Dedifferentiated amniotic fluid mesenchymal stem cell (primary cell): ENCODE results near the gene PLEKHN1.

Source experiments
- DNase-seq: peaks from one replicate; pipeline ENCODE4 v3.0.0-alpha.2; 2016; ENCODE audit errors: extremely low spot score

PLEKHN1 gene

GRCh38 chr1:960363-961131 is 5.7 kb upstream of the PLEKHN1 start, which contains the start of gene KLHL17:
Gene KLHL17, plus strand, starts transcription at chr1:960584. Its CDS starts 110 bp downstream, at chr1:960694.
- peak; percentile 24 for DNase-seq

- no peak for DNase-seq
Measured at GRCh38 chr1:961132-961669, 5.1 kb upstream of the PLEKHN1 start.

DNA sequence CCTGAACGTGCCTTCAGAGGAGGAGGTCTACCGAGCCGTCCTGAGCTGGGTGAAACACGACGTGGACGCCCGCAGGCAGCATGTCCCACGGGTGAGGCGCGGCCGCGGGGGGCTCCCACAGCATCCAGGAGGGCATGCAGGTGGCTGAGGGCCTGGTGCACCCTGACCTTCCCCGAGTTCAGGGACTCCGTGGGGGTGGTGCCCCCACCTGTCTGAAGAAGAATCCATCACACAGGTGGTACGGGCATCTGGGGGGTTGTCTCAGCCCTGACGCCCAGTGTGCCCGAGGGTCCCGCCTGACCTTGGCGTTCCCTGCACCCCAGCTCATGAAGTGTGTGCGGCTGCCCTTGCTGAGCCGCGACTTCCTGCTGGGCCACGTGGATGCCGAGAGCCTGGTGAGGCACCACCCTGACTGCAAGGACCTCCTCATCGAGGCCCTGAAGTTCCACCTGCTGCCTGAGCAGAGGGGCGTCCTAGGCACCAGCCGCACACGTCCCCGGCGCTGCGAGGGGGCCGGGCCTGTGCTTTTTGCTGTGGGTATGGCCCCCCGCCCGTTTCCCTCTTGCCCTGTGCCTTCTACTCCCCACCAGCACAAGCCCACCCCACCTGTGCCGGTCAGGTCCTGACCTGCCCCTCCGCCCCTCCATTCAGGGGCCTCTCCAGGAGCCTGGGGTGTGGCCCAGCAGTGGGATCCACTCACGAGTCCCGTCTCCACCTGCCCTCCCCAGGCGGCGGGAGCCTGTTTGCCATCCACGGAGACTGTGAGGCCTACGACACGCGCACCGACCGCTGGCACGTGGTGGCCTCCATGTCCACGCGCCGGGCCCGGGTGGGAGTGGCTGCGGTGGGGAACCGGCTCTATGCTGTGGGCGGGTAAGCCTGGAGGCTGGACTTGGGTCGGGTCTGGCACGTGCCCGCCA is 3.6 kb upstream of the PLEKHN1 start:
- no peak for DNase-seq

GRCh38 chr1:963301-963651 is 3.0 kb upstream of the PLEKHN1 start:
- no peak for DNase-seq

GRCh38 chr1:963746-964525 is 2.3 kb upstream of the PLEKHN1 start:
- DNase-seq, result no peak

GRCh38 chr1:964691-965525 is 1.4 kb upstream of the PLEKHN1 start:
- no peak for DNase-seq

GRCh38 chr1:965526-966134 is 652 bp upstream of the PLEKHN1 start:
- no peak for DNase-seq

DNA sequence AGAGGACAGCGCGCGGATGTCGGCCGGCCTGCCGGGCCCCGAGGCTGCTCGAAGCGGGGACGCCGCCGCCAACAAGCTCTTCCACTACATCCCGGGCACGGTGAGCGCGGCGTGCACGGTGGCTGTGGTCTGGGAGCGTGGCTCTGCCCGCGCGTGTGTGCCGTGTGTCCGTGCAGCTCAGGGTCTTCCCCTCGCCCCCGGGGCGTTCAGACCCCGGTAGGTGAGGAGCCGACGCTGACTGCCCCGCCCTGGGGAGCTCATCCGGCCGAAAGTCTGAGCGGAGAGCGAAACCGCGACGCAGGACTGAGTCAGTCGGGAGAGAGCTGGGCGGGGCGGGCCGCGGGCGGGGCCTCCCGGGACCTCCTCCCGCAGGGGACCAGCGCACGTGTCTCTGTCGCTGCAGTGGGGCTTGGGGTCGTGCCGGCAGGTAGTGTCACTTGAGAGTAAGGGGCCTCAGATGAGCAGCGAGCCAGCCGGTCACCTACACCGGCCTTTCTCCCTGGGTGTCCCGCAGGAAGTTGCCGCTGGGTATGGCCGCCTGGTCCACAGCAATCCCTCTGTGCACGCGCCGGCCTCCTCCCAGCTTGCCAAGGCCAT is 520 bp downstream of the PLEKHN1 start:
- peak; percentile 44 for DNase-seq

GRCh38 chr1:967466-968343 is 1.4 kb downstream of the PLEKHN1 start:
- DNase-seq, result no peak

DNA sequence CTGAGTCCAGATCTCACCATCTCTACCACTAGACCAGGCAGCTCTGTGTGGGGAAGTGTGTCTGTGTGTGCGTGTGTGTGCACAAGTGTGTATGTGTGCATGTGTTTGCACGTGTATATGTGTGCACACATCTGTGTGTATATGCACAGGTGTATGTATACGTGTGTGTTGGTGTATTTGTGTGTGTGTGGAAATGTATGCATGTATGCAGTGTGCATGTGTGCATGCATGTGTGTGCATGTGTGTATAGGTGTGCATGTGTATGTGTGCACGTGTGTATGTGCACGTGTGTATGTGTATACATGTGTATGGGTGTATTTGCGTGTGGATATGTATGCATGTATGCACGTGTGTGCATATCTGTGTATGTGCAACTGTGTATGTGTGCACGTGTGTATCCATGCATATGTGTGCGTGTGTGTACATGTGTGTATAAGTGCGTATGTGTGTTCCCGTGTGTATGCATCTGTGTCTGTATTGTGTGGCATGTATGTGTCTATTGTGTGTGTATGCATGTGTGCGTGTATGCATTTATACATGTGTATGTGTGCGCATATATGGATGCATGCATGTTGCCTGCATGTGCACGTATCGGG is 3.1 kb downstream of the PLEKHN1 start:
- no peak for DNase-seq

- no peak for DNase-seq
Measured at GRCh38 chr1:970242-970972, 4.1 kb downstream of the PLEKHN1 start.

DNA sequence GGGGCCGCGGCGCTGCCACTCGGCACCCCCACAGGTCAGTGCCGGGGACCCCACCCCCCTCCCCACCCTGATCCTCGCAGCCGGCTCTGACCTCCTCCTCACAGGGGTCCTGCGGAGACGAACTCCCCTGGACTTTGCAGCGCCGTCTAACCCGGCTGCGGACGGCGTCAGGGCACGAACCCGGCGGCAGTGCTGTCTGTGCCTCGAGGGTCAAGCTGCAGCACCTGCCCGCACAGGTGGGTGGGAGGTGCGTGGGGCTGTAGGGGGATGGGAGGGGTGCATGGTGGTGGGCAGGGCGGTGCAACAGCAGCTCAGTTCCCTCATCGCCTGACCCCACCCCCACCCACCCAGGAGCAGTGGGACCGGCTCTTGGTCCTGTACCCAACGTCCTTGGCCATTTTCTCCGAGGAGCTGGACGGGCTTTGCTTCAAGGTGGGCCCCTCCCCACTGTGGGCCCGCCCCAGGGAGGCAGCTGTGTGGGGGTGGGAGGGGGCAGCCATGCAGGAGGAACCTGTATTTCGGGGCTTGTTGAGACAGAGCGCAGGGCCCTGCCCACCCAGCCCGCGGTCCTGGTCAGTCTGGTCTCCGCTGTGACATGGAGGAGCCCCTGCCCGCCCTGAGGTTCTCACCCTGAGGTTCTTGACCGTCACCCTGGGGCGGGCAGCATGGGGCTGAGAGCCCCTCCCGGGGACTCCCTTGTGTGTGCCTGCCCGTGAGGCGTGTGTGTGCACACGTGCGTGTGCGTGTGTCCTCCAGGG is 4.9 kb downstream of the PLEKHN1 start:
- DNase-seq, result no peak

GRCh38 chr1:971751-972506 is 5.6 kb downstream of the PLEKHN1 start:
- DNase-seq, result no peak

DNA sequence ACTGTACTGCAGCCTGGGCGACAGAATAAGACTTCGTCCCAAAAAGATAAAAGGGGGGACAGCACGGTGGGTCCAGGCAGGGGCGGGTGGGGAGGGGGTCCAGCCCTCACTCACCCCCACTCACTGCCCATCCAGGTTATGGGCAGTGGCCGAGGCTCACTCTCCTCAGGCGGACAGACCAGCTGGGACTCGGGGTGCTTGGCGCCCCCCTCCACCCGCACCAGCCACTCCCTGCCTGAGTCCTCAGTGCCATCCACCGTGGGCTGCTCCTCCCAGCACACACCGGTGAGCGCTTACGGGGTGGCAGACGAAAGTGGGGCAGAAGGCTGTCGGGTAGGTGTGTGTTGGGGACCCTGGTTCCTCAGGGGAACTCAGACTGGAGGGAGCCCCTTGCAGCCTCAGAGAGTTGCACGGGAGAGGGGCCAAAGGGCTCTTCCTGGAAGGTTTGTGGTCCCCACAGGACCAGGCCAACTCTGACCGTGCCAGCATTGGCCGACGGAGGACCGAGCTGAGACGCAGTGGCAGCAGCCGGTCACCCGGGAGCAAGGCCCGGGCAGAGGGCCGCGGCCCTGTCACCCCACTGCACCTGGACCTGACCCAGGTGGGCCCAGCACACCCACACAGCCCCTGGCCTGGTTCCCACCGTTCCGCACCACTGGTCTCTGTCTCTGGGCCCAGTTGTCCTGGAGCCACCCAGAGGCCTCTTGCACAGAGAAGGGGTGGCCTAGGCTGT is 6.6 kb downstream of the PLEKHN1 start:
- no peak for DNase-seq

- DNase-seq, result no peak
Measured at GRCh38 chr1:973459-974292, 7.4 kb downstream of the PLEKHN1 start.
